Peyer's patch (tissue), 4 donors: ENCODE results near the gene ARL2BP. TPM values are rescaled to one million over a fixed set of nuclear protein-coding genes. Genes with fewer than 3 reads are reported as not detected.

ENCODE experiments used
- DNase-seq, 3 donors: peaks; one replicate each; pipeline ENCODE4 v3.0.0-alpha.2; 2017 to 2019
- H3K27ac ChIP-seq, 4 donors: fragments of 200-600 bp; sonication (generic); one replicate each; pipeline ENCODE4 v1.5.1; 2016 to 2019
- H3K27me3 ChIP-seq, 2 donors: fragments of 200-600 bp; sonication (generic); one replicate each; pipeline ENCODE4 v1.5.1; 2019
- H3K36me3 ChIP-seq, 3 donors: fragments of 200-600 bp; sonication (generic); one replicate each; pipeline ENCODE4 v1.5.1; 2016 to 2019
- H3K4me1 ChIP-seq, 4 donors: fragments of 200-600 bp; sonication (generic); one replicate each; pipeline ENCODE4 v1.5.1; 2016 to 2019
- H3K4me3 ChIP-seq, 4 donors: fragments of 200-600 bp; sonication (generic); 1 replicate in 3 of 4; 2 replicates in 1 of 4; pipeline ENCODE4 v1.5.1; 2016 to 2019; ENCODE audit warnings: mild to moderate bottlenecking in 1 of 4
- H3K9me3 ChIP-seq, 4 donors: fragments of 200-600 bp; sonication (generic); one replicate each; pipeline ENCODE4 v1.5.1; 2016 to 2019; ENCODE audit warnings: mild to moderate bottlenecking in 1 of 4
- POLR2A ChIP-seq, 2 donors: fragments of 450-650 bp; IDR thresholded peaks; one replicate each; pipeline ENCODE4 v1.5.1; 2017; ENCODE audit warnings: antibody characterized with exemption in 2 of 2, mild to moderate bottlenecking in 2 of 2, moderate library complexity in 2 of 2
- total RNA-seq, 4 donors: library from RNA; depleted of rRNA; stranded (reverse); fragments of >200 nt; gene quantifications; one replicate each; pipeline ENCODE4 v1.1.0, GENCODE V29; 2016
- TF ChIP-seq, protein P1 (sequence below), 6 experiments: fragments of 450-650 bp in 4 of 6; fragments of 200-600 bp in 2 of 6; sonication (generic) in 1 of 6; IDR thresholded peaks; one replicate each; pipeline ENCODE4 v1.5.1; 2017 to 2019; ENCODE audit warnings: antibody characterized with exemption in 6 of 6, mild to moderate bottlenecking in 3 of 6, moderate library complexity in 1 of 6

ARL2BP gene
- total RNA-seq, 4 donors from 2014 or later = 25.2 to 55.3 (median 31.5) TPM

DNA sequence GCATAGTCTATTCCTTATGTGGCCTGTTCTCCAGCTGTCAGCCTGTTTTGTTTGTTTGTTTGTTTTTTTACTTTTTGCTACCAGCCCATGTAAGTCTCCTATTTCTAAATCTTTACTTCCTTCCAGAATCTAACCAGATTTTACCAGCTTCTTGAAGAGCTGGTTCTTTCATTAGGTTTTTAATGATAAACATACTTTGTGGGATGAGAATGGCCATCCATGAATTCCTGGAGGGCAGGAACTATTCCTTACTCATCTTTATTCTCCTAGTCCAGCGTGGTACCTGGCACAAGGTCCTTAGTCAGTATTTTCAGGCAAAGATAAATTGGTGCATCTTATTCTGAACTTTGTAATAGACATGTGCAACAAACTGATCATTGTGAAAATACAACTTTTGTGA is 41.6 kb upstream of the ARL2BP start:
- H3K9me3 ChIP-seq = no peaks in the 10 kb centered on the region
- no peaks in the 10 kb centered on the region for H3K4me1 ChIP-seq
- H3K27ac ChIP-seq = no peak overlapping the region
- no peaks in the 10 kb centered on the region for H3K27me3 ChIP-seq
- TF ChIP-seq, protein P1, sequence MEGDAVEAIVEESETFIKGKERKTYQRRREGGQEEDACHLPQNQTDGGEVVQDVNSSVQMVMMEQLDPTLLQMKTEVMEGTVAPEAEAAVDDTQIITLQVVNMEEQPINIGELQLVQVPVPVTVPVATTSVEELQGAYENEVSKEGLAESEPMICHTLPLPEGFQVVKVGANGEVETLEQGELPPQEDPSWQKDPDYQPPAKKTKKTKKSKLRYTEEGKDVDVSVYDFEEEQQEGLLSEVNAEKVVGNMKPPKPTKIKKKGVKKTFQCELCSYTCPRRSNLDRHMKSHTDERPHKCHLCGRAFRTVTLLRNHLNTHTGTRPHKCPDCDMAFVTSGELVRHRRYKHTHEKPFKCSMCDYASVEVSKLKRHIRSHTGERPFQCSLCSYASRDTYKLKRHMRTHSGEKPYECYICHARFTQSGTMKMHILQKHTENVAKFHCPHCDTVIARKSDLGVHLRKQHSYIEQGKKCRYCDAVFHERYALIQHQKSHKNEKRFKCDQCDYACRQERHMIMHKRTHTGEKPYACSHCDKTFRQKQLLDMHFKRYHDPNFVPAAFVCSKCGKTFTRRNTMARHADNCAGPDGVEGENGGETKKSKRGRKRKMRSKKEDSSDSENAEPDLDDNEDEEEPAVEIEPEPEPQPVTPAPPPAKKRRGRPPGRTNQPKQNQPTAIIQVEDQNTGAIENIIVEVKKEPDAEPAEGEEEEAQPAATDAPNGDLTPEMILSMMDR (IDR thresholded peaks at IDR 0.05) = no peak
- TF ChIP-seq POLR2A (IDR thresholded peaks at IDR 0.05) = no peak
- peaks cover 0 to 37% (median 3%) of the 10 kb centered on the region in 3 donors for H3K36me3 ChIP-seq
- DNase-seq = no peak
- no peak overlapping the region for H3K4me3 ChIP-seq

DNA sequence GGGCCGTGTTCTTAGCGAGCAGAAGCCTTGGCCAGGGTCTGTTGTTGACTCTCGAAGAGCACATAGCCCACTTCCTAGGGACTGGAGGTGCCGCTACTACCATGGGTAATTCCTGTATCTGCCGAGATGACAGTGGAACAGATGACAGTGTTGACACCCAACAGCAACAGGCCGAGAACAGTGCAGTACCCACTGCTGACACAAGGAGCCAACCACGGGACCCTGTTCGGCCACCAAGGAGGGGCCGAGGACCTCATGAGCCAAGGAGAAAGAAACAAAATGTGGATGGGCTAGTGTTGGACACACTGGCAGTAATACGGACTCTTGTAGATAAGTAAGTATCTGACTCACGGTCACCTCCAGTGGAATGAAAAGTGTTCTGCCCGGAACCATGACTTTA is 40.4 kb upstream of the ARL2BP start:
- peaks cover 0 to 49% (median 3%) of the 10 kb centered on the region in 3 donors for H3K36me3 ChIP-seq

DNA sequence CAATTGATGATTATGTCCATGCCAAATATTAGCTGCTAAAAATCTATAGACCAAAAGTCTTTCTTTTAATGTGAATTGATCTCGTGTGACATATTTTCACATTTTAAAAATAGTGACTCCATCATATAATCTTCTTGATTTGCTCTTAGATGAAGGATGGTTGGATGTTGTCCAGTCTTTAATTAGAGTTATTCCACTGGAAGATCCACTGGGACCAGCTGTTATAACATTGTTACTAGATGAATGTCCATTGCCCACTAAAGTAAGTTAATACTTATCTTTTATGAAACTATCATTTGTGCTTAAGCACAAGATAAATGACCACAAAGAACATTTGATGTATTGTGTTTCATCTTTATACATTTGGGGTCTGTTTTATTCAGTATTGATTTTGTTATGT is 36.1 kb upstream of the ARL2BP start:
- H3K36me3 ChIP-seq = peaks cover 0 to 89% (median 4%) of the 10 kb centered on the region in 3 donors
- H3K4me1 ChIP-seq = no peaks in the 10 kb centered on the region
- no peak for TF ChIP-seq POLR2A (IDR thresholded peaks at IDR 0.05)
- TF ChIP-seq, protein P1 (IDR thresholded peaks at IDR 0.05) = no peak
- no peaks in the 10 kb centered on the region for H3K9me3 ChIP-seq
- no peaks in the 10 kb centered on the region for H3K27me3 ChIP-seq
- no peak overlapping the region for H3K4me3 ChIP-seq
- DNase-seq = no peak
- H3K27ac ChIP-seq = no peak overlapping the region

More for the DNA sequence above, 40.4 kb upstream of the ARL2BP start:
- Histone ChIP-seq H3K9me3 (no peaks in the 10 kb centered on the region), H3K27ac (no peak overlapping the region), H3K4me1 (no peaks in the 10 kb centered on the region), H3K4me3 (no peak overlapping the region), H3K27me3 (no peaks in the 10 kb centered on the region)
- TF ChIP-seq POLR2A (IDR thresholded peaks at IDR 0.05) = no peak
- TF ChIP-seq, protein P1 (IDR thresholded peaks at IDR 0.05) = peak in 1 of 6 experiments; percentile 15
- DNase-seq = no peak

DNA sequence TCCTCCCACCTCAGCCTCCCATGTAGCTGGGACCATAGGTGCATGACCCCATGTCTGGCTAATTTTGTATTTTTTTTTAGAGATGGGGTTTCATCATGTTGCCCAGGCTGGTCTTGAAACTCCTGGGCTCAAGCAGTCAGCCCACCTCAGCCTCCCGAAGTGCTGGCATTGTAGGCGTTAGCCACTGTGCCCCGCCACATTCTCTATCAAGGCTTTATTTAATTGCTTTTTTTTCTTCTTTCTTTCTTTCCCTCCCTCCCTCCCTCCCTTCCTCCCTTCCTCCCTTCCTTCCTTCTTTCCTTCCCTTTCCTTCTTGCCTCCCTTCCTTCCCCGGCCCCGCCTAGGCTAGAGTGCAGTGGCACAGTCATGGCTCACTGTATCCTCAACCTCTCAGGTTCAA is 35.3 kb upstream of the ARL2BP start:
- Histone ChIP-seq H3K4me1 (no peaks in the 10 kb centered on the region), H3K27ac (no peak overlapping the region), H3K4me3 (no peak overlapping the region), H3K9me3 (no peaks in the 10 kb centered on the region), H3K27me3 (no peaks in the 10 kb centered on the region), H3K36me3 (peaks cover 0 to 93% (median 6%) of the 10 kb centered on the region in 3 donors)
- no peak for DNase-seq
- TF ChIP-seq, protein P1 (IDR thresholded peaks at IDR 0.05) = no peak
- TF ChIP-seq POLR2A (IDR thresholded peaks at IDR 0.05) = no peak

DNA sequence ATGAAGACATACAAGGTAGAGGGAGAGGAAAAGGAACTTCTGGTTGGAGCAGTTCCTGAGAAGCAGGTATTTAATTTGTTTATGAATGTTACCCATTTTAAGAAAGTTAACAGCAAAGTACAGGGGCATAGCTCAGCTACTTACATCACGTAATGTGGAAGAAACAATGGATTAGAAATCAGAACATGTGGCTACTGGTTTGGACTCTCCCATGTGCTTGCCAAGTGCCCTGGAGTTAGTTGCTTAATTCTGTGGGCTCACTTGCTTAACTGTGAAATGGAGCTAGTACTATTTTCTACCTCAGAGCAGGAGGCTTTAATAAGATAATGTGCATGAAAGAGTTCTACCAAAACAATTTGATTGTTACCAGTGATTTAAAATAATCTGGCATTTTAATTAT is 31.6 kb upstream of the ARL2BP start:
- H3K4me1 ChIP-seq = no peaks in the 10 kb centered on the region
- no peaks in the 10 kb centered on the region for H3K27me3 ChIP-seq
- no peak for DNase-seq
- peaks cover 0 to 97% (median 7%) of the 10 kb centered on the region in 3 donors for H3K36me3 ChIP-seq
- H3K4me3 ChIP-seq = no peak overlapping the region
- H3K27ac ChIP-seq = no peak overlapping the region
- H3K9me3 ChIP-seq = peaks cover 0 to 8% (median 3%) of the 10 kb centered on the region in 4 donors
- TF ChIP-seq, protein P1 (IDR thresholded peaks at IDR 0.05) = no peak
- no peak for TF ChIP-seq POLR2A (IDR thresholded peaks at IDR 0.05)

DNA sequence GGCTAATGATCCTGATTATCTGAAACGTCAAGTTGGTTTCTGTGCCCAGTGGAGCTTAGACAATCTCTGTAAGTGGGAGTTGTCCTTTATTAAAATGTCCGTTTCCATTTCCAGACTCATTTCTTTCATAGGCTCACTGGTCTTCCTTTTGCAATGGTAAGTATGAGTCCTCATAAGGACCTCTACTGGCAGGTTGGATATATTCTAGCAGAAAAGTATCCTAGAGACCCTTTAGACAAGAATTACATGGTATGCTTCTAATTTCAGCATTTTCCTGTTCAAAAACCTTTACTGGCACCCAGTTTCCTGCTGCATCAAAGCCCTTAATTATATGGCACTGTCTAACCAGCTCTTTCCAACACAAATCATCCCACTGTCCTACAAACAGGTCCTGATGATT is 28.1 kb upstream of the ARL2BP start:
- no peak for DNase-seq
- H3K27me3 ChIP-seq = no peaks in the 10 kb centered on the region
- peaks cover 0 to 92% (median 7%) of the 10 kb centered on the region in 3 donors for H3K36me3 ChIP-seq
- peaks cover 0 to 8% (median 3%) of the 10 kb centered on the region in 4 donors for H3K9me3 ChIP-seq
- H3K27ac ChIP-seq = no peak overlapping the region
- no peak overlapping the region for H3K4me3 ChIP-seq
- TF ChIP-seq, protein P1 (IDR thresholded peaks at IDR 0.05) = no peak
- no peak for TF ChIP-seq POLR2A (IDR thresholded peaks at IDR 0.05)
- H3K4me1 ChIP-seq = no peaks in the 10 kb centered on the region
